ENCODE data around the gene PAIP2B.

DNA sequence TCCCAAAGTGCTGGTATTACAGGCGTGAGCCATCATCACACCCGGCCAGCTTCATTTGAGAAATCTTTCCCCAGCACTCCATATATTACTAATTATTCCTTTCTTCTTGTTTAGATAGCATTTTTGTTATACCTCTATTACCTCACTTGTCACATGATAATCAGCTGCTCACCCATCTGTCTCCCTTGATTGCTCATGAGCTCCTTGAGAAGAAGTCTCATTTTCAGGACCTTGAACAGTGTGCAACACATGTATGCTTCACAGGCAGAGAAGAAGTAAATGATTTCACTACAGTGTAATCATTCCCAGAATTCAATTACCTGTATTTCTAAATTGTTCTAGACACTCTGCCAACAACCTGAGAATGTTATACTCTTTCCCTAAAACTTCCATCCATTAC is 6.2 kb downstream of the PAIP2B start:
- TF ChIP-seq CTCF (conservative IDR thresholded peaks at IDR 0.05; ENCODE audit: low read depth, low read length): no peak
- no peak for TF ChIP-seq EZH2 (IDR thresholded peaks at IDR 0.05; ENCODE audit: borderline replicate concordance, low read depth, low read length, poor library complexity, severe bottlenecking)
